ENCODE measurements around the gene GSC2.

Gene GSC2

GRCh38 chr22:19133561-19133960 is 16.5 kb downstream of the GSC2 start:
- no peak for DNase-seq (ENCODE audit: low spot score)

GRCh38 chr22:19132693-19133400 is 17.2 kb downstream of the GSC2 start:
- no peak for DNase-seq (ENCODE audit: low spot score)

GRCh38 chr22:19132153-19132552 is 17.9 kb downstream of the GSC2 start:
- DNase-seq (ENCODE audit: low spot score): no peak

- DNase-seq (ENCODE audit: low spot score): no peak
Observed at GRCh38 chr22:19131685-19132015, 18.4 kb downstream of the GSC2 start.

GRCh38 chr22:19130959-19131684 is 19.0 kb downstream of the GSC2 start, which contains the start of gene TSSK2:
TSSK2 (plus strand) TSS chr22:19131308; CDS start chr22:19131400, 92 bp downstream.
- no peak for DNase-seq (ENCODE audit: low spot score)

- no peak for DNase-seq (ENCODE audit: low spot score)
Observed at GRCh38 chr22:19129871-19130270, 20.2 kb downstream of the GSC2 start.

GRCh38 chr22:19128946-19129727 is 21.0 kb downstream of the GSC2 start:
- DNase-seq (ENCODE audit: low spot score): no peak

- no peak for DNase-seq (ENCODE audit: low spot score)
Observed at GRCh38 chr22:19128009-19128401, 22.1 kb downstream of the GSC2 start.

GRCh38 chr22:19127329-19128008 is 22.6 kb downstream of the GSC2 start:
- DNase-seq (ENCODE audit: low spot score): no peak

- DNase-seq (ENCODE audit: low spot score): no peak
Observed at GRCh38 chr22:19126309-19127273, 23.5 kb downstream of the GSC2 start.

GRCh38 chr22:19125474-19126308 is 24.4 kb downstream of the GSC2 start:
- DNase-seq (ENCODE audit: low spot score): no peak

- no peak for DNase-seq (ENCODE audit: low spot score)
Observed at GRCh38 chr22:19125011-19125410, 25.1 kb downstream of the GSC2 start.

GRCh38 chr22:19124377-19124776 is 25.7 kb downstream of the GSC2 start:
- DNase-seq (ENCODE audit: low spot score): no peak

GRCh38 chr22:19123936-19124335 is 26.2 kb downstream of the GSC2 start:
- no peak for DNase-seq (ENCODE audit: low spot score)

GRCh38 chr22:19122752-19123492 is 27.2 kb downstream of the GSC2 start:
- no peak for DNase-seq (ENCODE audit: low spot score)

GRCh38 chr22:19122143-19122751 is 27.8 kb downstream of the GSC2 start, which contains the start of gene DGCR2:
DGCR2 (minus strand) TSS chr22:19122412; CDS start chr22:19122206, 206 bp downstream.
- peak; percentile 98 for DNase-seq (ENCODE audit: low spot score)

GRCh38 chr22:19121631-19122142 is 28.4 kb downstream of the GSC2 start:
- DNase-seq (ENCODE audit: low spot score): peak; percentile 70

GRCh38 chr22:19120829-19121630 is 29.1 kb downstream of the GSC2 start:
- DNase-seq (ENCODE audit: low spot score): no peak
